Stimulated activated CD4-positive, alpha-beta T cell treated with anti-CD3 and anti-CD28 coated beads, Interleukin-12 subunit alpha, Interleukin-12 subunit beta, amount 100 ng/mL, for 24 hours (primary cell): ENCODE measurements around the gene VPS37C.

Source experiments
- DNase-seq, 2 experiments: peaks; one replicate each; pipeline ENCODE4 v3.0.0-alpha.2; 2020; ENCODE audit warnings: low read depth in 2 of 2

Gene VPS37C

DNA sequence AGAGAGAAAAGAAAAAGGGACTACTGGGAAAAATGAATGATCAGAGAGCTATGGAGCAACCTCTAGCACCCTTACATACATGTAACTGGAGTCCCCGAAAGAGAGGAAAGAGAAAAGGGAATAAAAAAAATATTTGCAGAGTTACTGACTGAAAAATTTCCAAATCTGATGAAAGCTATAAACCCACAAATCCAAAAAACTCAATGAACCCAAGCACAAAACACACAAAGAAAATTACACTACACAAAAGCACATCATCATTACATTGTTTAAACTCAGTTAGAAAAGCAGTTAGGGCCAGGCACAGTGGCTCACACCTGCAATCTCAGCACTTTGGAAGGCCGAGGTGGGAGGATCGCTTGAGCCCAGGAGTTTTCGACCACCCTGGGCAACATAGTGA is 6.7 kb downstream of the VPS37C start:
- no peak for DNase-seq

DNA sequence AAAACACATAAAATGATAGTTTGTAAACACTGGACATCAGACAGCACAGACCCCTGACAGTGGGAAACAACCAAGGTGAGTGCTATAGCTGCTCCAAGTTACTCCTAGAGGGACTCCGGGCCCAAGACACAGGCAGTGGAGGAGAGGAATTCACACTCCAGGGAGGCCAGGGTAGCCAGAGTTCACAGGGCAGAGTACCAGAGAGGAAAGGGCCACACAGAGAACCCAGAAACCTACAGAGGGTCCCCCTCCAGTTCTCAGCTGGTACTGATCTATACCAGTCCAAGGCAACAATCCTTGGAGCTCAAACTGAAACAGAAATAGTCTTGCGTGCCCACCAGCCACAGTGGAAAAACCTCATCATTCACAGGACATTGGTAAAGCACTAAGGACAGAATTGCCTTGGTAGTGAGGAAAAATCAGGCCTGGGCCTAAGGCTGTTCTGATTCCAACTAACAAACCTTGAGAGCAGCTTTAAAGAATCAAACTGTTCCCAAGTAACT is 7.6 kb downstream of the VPS37C start:
- DNase-seq, result no peak

DNA sequence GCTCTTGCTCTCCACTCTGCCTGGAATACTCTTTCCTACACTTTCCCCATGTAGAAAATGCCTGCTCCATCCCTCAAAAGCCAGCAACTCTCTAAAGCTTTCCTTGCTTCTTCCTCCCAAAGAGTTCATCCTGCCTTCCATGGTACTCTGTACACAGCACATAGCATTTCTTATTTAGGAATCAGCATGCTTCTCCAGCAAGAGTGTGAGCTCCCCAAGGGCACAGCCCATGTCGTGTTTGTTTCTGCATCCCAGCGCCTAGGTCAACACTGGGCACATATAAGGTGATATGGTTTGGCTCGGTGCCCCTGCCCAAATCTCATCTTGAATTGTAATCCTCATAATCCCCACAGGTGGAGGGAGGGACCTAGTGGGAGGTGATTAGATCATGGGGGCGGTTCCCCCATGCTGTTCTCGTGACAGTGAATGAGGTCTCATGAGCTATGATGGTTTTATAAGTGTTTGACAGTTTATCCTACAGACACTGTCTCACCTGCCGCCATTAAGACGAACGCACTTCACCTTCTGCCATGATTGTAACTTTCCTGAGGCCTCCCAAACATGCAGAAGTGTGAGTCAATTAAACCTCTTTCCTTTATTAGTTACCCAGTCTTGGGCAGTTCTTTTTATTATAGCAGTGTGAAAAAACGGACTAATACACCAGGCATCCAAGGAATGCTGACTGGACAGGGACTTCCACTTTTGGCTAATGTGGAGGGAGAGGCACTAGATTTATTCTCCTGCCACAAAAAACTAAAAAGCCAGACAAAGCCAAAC is 8.2 kb downstream of the VPS37C start:
- no peak for DNase-seq

DNA sequence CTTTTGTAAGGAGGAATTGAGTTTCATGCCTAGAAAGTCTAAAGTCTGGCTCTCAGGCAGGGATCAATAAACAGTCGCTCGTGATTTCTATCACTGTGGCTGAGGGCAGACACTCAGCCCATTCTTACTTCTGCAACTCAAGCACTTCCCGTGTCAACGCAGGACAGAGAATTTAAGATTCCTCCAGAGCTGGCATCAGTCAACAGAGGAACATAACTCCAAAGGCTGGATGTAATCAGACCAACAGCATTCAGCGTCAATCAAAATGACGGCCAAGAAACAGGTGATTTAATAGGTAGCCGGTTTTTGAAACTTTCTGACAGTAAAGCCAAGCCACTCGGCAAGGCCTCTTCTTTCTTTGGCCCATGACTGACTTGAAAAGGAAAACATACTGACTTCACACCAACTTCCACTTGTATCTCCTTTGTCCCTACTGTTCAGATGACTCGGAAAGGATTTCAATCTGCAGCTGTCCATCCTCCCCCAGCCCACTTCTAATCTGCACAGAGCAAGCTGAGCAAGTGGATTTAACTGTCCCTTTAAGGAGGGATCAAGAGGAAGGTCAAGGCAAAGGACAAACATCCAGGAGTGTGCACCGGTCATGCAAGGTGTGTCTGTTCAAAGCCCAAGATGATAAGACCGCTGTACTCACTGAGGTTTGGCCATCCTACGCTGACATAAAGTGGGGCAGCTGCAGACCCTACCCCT is 9.5 kb downstream of the VPS37C start:
- no peak for DNase-seq

DNA sequence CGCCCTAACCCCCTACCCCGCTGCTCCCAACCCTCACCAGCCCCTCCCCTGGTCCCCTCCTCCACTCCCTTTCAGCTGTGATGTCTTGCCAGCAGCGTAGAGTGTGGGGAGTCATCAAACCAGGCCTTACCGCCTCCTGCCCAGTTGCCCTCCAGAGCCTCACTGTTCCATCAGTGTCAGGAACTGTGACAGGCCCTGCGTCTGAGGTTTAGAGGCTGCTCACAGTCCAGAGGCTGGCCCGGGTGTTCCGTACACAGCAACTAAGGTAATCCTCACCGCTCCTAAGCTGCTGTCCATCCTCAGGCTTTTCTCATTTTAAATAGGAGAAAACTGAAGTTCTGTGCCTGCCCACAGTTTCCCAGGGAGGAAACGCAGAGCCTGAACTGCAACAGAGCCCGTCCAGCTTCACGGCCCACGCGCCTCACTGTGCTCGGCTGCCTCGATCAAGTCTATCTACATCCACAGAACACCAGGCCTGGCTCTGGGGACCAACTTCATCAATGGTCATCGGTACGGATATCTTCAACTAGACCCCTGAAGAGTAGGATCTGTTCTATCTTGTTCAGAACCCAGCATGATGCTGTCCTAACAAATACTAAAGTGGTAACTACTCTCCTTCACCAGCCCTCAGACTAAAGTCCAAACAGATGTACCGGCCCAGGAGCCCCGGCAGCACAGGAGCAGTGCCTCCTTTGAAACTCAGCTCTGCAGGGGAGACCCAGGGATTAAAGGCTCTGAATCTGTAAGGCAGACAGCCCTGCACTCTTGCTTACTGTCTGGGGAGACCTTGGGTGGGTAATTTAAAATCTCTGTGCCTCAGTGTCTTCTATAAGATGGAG is 10.3 kb downstream of the VPS37C start:
- no peak for DNase-seq

DNA sequence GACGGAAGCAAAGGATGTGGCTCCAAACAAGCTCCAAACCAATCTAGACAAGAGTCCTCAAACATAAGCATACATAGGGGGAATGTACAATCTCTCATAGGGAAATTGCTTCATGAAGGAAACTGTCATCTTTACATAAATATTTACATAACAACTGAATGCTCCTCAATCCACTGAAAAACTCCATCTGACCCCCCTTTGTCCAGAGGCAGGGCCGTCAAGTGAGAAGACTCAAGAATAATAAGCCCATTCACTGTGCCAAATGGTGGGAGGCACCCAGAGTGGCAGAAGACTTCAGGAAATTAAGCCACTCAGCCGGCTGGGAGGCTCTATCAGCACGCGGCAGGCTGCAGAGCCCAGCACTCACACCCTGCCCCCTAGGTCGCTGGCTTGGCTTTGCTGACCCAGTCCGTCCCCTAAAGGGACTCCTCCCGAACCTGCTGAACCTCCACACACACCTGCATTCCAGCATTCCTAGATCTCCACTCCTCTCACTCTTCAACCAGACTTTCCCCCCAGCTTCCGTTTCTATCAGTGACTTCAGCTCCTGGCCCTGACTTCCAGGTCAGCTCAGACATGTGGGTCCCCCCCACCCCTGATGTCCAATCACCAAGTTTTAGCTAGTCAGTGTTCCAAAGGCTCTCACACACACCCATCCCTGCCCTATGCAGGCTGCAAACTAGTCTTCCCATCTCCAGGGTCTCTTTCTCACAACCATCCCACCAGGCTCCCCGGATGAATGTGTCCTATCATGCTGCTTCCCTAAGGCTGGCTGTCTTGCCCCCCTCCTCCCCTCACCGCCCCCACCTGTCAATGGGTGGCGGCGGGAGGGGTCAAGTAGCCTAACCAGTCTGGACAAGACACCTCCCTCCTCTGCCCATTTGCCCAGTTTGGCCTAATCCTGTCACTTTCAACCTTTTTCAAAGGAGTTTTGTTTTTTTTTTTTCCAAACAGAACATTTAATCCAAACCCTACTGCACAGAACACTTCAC is 11.3 kb downstream of the VPS37C start:
- no peak for DNase-seq

DNA sequence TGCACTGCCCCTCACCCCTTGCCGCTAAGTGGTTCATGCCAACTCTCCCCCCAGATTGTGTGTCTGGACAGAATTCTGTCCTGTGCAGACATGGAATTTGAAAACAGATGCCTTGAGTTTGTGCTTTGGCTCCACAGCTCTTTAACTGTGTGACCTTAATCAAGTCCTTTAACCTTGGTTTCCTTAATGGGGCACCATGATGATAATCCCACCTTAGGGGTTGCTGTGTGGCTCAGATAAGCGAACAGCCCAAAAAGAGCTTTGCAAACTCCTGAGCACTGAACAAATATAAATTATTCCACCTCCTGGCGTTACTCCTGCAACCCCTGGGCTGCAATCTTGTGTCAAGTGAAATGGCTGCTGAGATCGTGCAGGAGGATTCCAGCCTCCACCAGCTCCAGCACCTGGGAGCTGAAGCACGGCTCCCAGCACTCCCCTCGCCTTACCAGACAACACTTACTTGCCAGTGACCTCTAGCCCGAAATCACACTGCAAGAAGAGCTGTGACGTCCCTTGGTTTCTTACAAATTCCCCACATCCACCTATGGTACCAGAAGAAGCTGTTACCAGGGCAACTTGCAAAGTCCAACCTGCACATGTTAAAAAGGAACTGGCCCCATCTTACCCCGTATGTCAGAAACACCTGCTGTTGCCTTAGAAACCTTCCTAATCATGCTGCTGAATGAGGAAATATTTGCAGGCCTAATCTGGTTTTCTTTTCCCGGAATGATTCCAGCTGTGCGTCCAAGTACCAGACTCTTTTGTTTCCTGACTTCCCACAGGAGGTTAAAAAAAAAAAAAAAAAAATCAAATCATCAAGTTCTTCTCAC is 13.2 kb downstream of the VPS37C start:
- no peak for DNase-seq

DNA sequence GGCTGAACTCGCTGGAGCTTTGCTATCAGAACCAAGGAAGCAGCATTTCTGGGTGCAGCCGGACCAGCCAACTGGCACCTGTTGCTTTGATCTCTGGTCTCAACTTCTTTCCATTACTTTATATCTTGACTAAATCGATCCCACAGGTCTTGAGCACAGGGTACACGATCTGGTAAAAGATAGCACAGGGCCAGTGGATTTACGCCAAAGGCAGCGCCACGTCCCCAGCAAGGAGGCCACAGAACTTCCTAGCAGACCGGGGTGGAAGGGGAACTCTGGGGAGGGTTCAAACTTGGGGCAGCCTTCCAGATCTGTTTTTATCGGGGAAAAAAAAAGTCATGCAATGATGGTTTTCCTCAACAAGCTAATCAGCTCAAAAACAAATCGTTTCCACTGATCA is 14.0 kb downstream of the VPS37C start:
- DNase-seq, result no peak

DNA sequence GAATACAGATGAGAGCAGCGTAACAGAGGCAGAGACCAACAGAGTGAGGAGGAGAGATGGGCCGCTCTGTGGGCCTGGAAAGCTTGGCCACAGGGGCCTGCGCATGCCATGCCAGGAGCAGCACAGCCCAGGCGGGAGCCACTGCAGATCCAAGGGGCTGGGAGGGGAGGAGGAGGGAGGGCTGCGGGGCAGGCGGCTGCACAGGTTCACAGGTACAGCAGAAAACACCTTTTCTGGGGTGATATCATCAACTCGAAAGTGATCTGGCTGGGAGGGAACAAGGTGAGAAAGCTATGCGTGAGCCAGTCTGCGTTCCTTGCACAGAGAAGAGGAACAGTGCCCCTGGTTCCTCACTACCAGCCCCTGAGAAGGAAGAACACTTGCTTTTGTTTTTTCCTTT is 14.8 kb downstream of the VPS37C start:
- DNase-seq, result no peak

DNA sequence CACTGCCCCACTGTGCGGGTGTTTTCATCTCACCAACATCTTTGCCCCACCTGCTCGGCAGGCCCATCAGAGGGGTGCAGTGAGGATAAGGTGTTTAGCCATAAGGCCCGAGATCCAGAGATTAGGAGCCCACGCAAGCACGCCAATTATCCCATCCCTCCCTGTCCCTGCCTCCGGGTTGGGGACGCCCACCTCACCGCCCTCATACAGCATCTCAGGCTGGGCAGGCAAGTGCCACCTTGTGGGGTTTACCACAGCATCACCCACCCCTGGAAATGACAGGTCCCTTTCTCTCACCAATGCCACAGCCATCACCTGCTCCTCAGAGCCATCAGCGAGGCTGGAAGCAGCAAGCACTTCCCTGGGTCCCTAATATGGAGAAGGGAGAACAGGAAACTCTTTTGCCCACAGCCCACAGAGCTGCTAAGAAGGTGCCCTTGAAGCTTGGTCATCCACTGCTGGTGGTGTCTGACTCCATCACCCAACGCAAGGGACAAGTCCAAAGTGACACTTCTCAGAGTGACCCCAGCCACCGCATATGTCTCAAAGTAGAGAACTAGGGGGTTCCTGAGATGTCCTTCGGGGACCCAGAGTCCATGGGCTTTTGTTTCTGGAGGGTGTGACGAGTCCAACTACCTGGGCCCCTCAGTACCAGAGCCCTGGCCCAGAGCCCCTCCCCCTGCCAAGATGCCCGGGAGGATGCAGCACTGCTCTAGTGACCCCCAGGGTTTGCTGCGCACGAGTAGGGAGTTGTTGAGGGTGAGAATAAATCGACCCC is 15.8 kb downstream of the VPS37C start:
- DNase-seq, result no peak

DNA sequence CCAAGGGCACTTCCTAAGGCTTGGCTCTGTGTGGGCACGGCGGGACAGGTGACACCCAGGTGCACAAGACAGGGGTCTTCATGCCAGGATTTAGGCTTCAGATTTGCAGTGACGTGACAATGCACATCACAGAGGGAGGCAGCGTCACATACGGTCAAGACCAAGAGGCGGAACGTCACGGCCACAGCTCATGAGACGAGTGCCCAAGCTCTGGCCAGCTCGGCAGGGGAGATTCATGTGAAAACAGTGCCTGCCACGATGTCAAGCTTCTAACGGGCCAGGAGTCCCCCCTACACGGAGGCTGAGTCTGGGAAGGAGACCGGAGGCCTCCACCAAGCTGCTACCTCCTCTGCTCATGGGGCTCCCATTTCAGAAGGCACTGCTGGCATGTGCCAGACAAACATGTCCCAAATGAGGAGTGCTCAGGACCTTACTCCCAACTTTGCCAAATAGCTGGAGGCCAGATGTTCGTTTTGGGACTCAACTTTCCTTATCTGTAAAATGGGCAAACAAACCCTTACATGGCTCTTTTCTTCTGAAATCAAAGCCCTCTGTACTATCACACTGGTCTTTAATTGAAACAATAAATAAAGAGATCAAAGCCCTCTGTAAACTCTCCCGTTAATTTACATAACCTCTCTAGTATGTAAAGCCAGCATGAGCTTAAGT is 16.6 kb downstream of the VPS37C start:
- no peak for DNase-seq

DNA sequence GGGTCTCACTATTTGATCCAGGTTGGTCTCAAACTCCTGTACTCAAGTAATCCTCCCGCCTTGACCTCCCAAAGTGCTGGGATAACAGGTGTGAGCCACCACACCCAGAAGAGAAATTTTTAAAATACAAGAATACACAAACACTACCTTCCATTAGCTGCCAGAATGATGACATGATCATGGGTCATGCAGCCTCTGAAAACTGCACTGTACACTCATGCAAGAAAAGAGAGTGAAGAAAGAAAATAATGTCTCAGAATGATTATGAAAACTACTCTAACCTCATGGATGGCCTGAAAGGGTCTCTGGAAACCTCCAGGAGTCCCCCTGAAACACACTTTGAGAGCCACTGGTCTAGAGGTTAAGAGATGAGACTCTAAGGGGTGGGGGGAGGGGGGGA is 18.8 kb downstream of the VPS37C start:
- no peak for DNase-seq

DNA sequence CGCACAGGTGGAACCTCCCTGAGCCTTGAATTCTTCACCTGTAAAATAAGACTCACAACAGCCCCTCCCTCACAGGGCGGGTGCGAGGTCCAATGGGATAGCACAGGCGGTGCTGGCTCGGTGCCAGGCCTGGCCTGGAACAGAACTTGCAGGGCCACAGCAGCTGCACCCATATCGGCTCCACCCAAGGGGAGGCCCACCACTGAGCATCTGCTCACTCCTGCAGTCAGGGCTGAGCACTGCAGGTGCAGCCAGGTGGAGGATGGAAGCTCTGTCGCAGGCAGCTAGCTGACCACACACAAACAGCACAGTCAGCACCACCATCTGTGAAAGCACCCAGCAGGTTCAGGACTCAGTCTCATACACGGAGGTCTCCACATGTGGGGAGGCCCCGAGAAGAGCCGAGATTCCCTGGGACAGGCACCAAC is 19.6 kb downstream of the VPS37C start:
- DNase-seq, result no peak

DNA sequence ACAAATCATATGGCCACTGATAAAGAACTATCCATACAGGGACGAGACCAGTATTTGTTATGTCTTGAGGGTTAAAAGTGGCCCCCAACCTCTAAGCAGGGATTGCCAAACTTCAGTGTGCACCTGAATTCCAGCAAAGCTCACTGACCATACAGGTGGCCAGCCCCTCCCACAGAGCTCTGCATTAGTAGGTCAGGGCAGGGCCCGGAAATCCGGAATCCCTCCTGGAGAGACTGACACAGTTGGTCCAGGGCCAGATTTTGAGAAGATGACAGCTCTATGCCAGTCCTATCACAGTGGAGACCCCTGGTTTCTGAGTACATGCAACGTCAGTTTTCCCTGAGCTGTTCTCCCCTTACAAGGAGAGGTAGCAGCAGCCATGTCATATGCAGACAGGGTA is 20.8 kb downstream of the VPS37C start:
- DNase-seq, result no peak

DNA sequence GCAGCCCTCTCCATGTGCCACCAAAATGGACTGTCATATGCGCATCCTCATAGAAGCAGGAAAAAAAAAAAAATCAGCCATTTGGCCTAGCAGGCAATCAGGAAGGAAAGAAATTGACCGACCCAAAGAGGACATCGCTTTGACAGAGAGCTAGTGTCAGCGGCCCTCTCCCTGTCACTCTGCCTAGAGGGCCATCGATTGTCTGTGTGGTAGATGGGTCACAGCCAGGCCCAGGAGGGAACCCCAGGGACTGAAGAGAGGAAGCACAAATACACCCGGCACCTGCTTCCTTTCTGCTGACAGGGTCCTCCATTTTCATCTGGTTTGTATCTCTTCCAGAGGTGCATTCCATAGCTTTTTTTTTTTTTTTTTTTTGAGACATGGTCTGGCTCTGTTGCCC is 21.8 kb downstream of the VPS37C start:
- no peak for DNase-seq

DNA sequence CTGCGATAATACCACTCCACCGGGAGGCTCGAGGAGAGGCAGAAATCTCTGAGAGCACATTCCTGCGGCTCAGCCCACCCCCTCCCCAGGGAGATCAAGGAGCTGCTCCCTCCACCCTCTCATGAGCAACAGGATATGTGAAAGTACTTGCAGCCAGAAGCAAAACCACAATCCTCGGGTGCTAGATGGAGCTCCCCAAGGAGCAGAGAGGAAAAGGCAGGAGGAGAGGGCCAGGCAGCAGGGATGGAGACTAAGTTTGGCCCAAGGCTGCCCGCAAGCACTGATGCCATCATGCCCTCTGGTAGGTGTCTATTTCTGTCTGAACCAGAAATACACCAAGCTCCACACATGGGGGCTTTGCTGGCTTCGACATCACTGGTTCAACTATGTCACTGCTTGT is 22.3 kb downstream of the VPS37C start:
- DNase-seq, result no peak

DNA sequence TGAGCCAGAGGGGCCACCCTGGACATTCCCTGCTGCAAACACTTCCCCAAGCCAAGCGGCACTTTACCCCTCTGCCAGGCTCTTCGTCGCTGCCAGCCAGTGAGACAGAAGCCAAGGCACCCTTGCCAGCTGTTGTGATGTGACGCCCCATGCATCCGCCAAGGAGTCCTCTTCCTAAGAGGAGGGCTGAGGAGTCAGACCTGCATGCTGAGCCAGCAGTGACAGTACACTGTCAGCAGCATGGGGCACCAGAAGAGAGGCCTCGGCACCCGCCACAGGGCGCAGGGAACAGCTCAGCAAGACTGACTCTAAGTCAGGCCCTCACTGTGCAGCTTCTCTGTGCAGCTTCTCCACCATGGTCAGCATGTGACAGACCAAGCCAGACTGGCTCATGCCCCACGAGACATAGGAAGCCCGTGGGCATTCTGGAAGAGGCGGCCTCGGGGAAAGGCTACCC is 26.4 kb downstream of the VPS37C start:
- DNase-seq, result no peak

DNA sequence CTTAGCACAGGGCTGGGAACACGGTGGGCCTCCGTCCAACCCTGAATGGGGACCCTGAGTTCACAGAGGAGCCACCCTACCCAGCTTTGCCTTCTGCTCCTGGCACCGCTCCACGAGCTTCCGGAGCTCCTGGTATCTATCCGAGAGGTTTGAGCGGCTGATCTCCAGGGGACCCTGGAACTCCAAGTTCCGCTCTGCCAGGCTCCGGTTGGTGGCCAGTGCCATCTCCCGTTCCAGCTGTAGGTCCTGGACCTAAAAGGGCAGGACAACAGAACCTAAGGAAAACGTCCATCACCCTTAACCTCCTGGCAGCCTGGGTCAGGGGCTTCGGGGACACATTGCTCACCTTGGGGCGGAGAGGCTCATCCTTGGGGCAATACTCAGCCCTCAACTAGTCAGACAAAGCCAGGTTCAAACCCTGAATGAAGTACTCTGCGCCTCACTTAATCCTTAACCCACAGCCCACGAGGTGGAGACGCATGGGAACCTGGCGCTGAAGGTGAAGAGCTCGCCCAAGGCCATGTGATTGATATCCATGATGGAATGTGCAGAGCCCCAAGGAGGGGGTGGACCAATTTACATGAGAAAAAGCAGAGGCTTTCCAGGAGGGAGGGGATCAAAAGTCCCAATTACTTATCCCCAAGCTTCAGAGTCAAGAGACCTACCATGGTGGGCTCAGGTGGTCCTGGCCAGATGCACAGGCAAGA is 27.1 kb downstream of the VPS37C start:
- DNase-seq, result no peak
